Hepatocyte (in vitro differentiated cells): ENCODE data around the gene NDST1. TPM values are rescaled to one million over a fixed set of nuclear protein-coding genes. Genes with fewer than 3 reads are reported as not detected.

Source experiments
- DNase-seq: peaks from one replicate; pipeline ENCODE4 v3.0.0-alpha.2; 2016; ENCODE audit warnings: low spot score
- H2AFZ ChIP-seq: fragments of 200-600 bp; sonication (generic); 2 replicates; pipeline ENCODE4 v1.6.0; 2016; ENCODE audit warnings: antibody characterized with exemption, mild to moderate bottlenecking
- H3K27ac ChIP-seq: fragments of 200-600 bp; sonication (generic); 2 replicates; pipeline ENCODE4 v1.5.1; 2016; ENCODE audit warnings: mild to moderate bottlenecking
- H3K27me3 ChIP-seq: fragments of 200-600 bp; sonication (generic); 2 replicates; pipeline ENCODE4 v1.6.1; 2016
- H3K36me3 ChIP-seq: fragments of 200-600 bp; sonication (generic); replicated peaks from 2 replicates; pipeline ENCODE4 v1.5.1; 2016; ENCODE audit warnings: low read depth; ENCODE audit not compliant: insufficient read depth
- H3K4me1 ChIP-seq: fragments of 200-600 bp; sonication (generic); 2 replicates; pipeline ENCODE4 v1.5.1; 2016; ENCODE audit warnings: mild to moderate bottlenecking, moderate library complexity; ENCODE audit not compliant: insufficient read depth
- H3K4me2 ChIP-seq: fragments of 200-600 bp; sonication (generic); 2 replicates; pipeline ENCODE4 v1.6.0; 2016
- H3K4me3 ChIP-seq: fragments of 200-600 bp; sonication (generic); 2 replicates; pipeline ENCODE4 v1.5.1; 2016; ENCODE audit warnings: mild to moderate bottlenecking
- H3K79me2 ChIP-seq: fragments of 200-600 bp; sonication (generic); 2 replicates; pipeline ENCODE4 v1.6.0; 2017; ENCODE audit warnings: mild to moderate bottlenecking
- H3K9me2 ChIP-seq: fragments of 200-600 bp; sonication (generic); replicated peaks from 2 replicates; pipeline ENCODE4 v1.6.0; 2017; ENCODE audit warnings: mild to moderate bottlenecking; ENCODE audit not compliant: insufficient read depth
- H3K9me3 ChIP-seq: fragments of 200-600 bp; sonication (generic); 2 replicates; pipeline ENCODE4 v1.5.1; 2016; ENCODE audit warnings: low read depth, mild to moderate bottlenecking
- H4K20me1 ChIP-seq: fragments of 200-600 bp; sonication (generic); 2 replicates; pipeline ENCODE4 v1.6.0; 2016; ENCODE audit warnings: mild to moderate bottlenecking; ENCODE audit not compliant: insufficient read depth, poor library complexity, severe bottlenecking
- EZH2 ChIP-seq: fragments of 200-600 bp; sonication (generic); IDR thresholded peaks from 2 replicates; pipeline ENCODE4 v1.6.1; 2016; ENCODE audit warnings: antibody characterized with exemption, mild to moderate bottlenecking, borderline replicate concordance
- EZH2phosphoT487 ChIP-seq: fragments of 200-600 bp; sonication (generic); IDR thresholded peaks from one replicate; pipeline ENCODE4 v1.6.1; 2018; ENCODE audit warnings: antibody characterized with exemption, mild to moderate bottlenecking, low read depth, moderate library complexity; ENCODE audit not compliant: unreplicated experiment, severe bottlenecking
- WGBS: methylation state at CpG from one replicate; pipeline ENCODE4 v1.1.6; 2016; ENCODE audit warnings: low lambda C conversion rate; ENCODE audit errors: missing lambda C conversion rate; 5-methylcytosine and 5-hydroxymethylcytosine counted together
- polyA plus RNA-seq: library from polyadenylated mRNA; unstranded; fragments of >200 nt; fragmentation: Nextera tagmentation; extraction: Ambion mirVana; gene quantifications from 2 replicates; pipeline ENCODE4 v1.2.1, GENCODE V29; 2016
- total RNA-seq: library from RNA; depleted of rRNA; stranded (reverse); fragments of >200 nt; gene quantifications from 2 replicates; pipeline ENCODE4 v1.2.3, GENCODE V29; 2014
- TF ChIP-seq, protein P1 (sequence below): fragments of 200-600 bp; sonication (generic); IDR thresholded peaks from 2 replicates; pipeline ENCODE4 v1.5.1; 2016; ENCODE audit warnings: antibody characterized with exemption, mild to moderate bottlenecking; ENCODE audit not compliant: poor library complexity

The NDST1 gene
- total and polyA plus RNA-seq, 2 experiments from 2014 or later: 42.5 to 85.1 TPM

GRCh38 chr5:150530951-150531588, 23.1 kb downstream of the NDST1 start:
- Histone ChIP-seq H3K27me3 (no peaks in the 10 kb centered on the region), H2AFZ (no peak overlapping the region), H3K4me3 (no peak overlapping the region), H3K4me2 (no peak overlapping the region), H3K36me3 (no peaks in the 10 kb centered on the region), H3K79me2 (peaks cover 71% of the 10 kb centered on the region), H3K27ac (no peak overlapping the region), H3K9me2 (no peaks in the 10 kb centered on the region), H4K20me1 (peaks cover 21% of the 10 kb centered on the region), H3K4me1 (peaks cover 8% of the 10 kb centered on the region), H3K9me3 (no peaks in the 10 kb centered on the region)
- WGBS: 95% methylated on average over 9 of the region's 9 CpGs
- TF ChIP-seq, protein P1, sequence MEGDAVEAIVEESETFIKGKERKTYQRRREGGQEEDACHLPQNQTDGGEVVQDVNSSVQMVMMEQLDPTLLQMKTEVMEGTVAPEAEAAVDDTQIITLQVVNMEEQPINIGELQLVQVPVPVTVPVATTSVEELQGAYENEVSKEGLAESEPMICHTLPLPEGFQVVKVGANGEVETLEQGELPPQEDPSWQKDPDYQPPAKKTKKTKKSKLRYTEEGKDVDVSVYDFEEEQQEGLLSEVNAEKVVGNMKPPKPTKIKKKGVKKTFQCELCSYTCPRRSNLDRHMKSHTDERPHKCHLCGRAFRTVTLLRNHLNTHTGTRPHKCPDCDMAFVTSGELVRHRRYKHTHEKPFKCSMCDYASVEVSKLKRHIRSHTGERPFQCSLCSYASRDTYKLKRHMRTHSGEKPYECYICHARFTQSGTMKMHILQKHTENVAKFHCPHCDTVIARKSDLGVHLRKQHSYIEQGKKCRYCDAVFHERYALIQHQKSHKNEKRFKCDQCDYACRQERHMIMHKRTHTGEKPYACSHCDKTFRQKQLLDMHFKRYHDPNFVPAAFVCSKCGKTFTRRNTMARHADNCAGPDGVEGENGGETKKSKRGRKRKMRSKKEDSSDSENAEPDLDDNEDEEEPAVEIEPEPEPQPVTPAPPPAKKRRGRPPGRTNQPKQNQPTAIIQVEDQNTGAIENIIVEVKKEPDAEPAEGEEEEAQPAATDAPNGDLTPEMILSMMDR: no peak
- TF ChIP-seq EZH2: no peak
- no peak for TF ChIP-seq EZH2phosphoT487
- no peak for DNase-seq

DNA sequence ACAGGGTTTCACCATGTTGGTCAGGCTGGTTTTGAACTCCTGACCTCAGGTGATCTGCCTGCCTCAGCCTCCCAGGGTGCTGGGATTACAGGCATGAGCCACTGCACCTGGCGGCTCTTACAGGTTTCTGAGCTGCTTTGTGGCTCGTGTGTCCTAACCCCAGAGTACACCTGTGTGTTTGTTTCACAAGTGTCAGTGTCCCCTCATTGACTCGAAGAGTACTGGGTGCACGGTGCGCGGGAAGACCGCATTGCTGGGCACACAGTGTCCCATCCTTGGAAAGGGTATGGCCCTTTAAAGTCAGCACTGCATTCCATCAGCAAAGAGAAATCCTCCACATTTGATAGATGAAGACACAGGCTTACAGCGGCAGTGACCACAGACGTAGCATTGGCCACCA, 23.8 kb downstream of the NDST1 start:
- H3K36me3 ChIP-seq: no peaks in the 10 kb centered on the region
- no peak overlapping the region for H3K4me2 ChIP-seq
- no peak overlapping the region for H2AFZ ChIP-seq
- H3K4me3 ChIP-seq: no peak overlapping the region
- peaks cover 8% of the 10 kb centered on the region for H3K4me1 ChIP-seq
- H3K27me3 ChIP-seq: no peaks in the 10 kb centered on the region
- TF ChIP-seq EZH2phosphoT487 (no peak), EZH2 (no peak)
- TF ChIP-seq, protein P1: no peak
- peaks cover 65% of the 10 kb centered on the region for H3K79me2 ChIP-seq
- DNase-seq: no peak
- no peaks in the 10 kb centered on the region for H3K9me2 ChIP-seq
- 86% methylated on average over 9 of the region's 9 CpGs for WGBS
- no peaks in the 10 kb centered on the region for H3K9me3 ChIP-seq
- H4K20me1 ChIP-seq: peaks cover 16% of the 10 kb centered on the region
- no peak overlapping the region for H3K27ac ChIP-seq

DNA sequence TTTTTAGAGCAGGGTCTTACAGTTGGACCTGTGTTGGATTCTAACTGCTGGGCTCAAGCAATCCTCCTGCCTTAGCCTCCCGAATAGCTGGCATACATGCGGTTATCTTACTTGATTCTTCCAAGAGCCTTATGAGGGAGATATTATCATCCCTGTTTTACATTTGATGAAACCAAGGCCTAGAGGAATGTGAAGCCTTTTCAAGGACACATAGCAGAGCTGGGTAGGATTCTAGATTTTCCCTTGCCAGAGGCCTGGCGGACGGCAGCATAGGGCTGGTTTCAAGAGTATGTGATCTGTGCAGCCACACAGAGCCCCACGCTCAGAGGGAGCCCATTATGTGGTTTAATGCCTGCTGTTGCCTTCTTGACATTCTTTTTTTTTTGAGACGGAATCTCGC, 24.2 kb downstream of the NDST1 start:
- no peak overlapping the region for H3K27ac ChIP-seq
- no peak for TF ChIP-seq EZH2phosphoT487
- TF ChIP-seq EZH2: no peak
- TF ChIP-seq, protein P1: no peak
- no peaks in the 10 kb centered on the region for H3K36me3 ChIP-seq
- H3K9me2 ChIP-seq: no peaks in the 10 kb centered on the region
- H3K9me3 ChIP-seq: no peaks in the 10 kb centered on the region
- peaks cover 8% of the 10 kb centered on the region for H3K4me1 ChIP-seq
- DNase-seq: no peak
- peaks cover 61% of the 10 kb centered on the region for H3K79me2 ChIP-seq
- no peak overlapping the region for H2AFZ ChIP-seq
- H3K4me3 ChIP-seq: no peak overlapping the region
- WGBS: 86% methylated on average over 6 of the region's 7 CpGs
- H3K4me2 ChIP-seq: no peak overlapping the region
- H3K27me3 ChIP-seq: no peaks in the 10 kb centered on the region
- H4K20me1 ChIP-seq: peaks cover 11% of the 10 kb centered on the region

DNA sequence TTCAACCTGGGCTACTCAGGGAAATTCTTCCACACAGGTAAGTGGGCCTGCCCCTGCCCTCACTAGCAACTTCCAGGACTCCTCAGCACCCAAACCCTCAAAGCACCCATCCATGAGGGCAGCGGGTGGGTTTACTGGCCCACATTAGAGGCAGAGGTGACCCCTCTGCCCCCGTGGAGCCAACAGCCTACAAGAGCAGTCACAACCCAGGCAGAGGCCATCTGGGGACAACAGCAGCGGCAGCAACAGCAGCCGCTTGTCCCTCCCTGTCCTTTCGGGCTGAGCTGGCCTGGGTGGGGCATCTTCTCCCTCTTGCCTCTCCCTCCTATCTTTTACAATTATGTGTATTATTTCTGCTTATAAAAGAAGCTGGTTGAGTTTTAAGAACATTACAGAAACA, 25.1 kb downstream of the NDST1 start:
- no peak overlapping the region for H3K27ac ChIP-seq
- H2AFZ ChIP-seq: no peak overlapping the region
- no peak for TF ChIP-seq EZH2phosphoT487
- TF ChIP-seq, protein P1: no peak
- no peak for TF ChIP-seq EZH2
- peaks cover 11% of the 10 kb centered on the region for H4K20me1 ChIP-seq
- H3K4me1 ChIP-seq: peaks cover 8% of the 10 kb centered on the region
- no peaks in the 10 kb centered on the region for H3K27me3 ChIP-seq
- WGBS: 95% methylated on average over 5 of the region's 5 CpGs
- H3K4me3 ChIP-seq: no peak overlapping the region
- H3K79me2 ChIP-seq: peaks cover 52% of the 10 kb centered on the region
- H3K36me3 ChIP-seq: no peaks in the 10 kb centered on the region
- H3K4me2 ChIP-seq: no peak overlapping the region
- DNase-seq: no peak
- no peaks in the 10 kb centered on the region for H3K9me2 ChIP-seq
- no peaks in the 10 kb centered on the region for H3K9me3 ChIP-seq
